Measurements from ENCODE around the gene AKAP13.

DNA sequence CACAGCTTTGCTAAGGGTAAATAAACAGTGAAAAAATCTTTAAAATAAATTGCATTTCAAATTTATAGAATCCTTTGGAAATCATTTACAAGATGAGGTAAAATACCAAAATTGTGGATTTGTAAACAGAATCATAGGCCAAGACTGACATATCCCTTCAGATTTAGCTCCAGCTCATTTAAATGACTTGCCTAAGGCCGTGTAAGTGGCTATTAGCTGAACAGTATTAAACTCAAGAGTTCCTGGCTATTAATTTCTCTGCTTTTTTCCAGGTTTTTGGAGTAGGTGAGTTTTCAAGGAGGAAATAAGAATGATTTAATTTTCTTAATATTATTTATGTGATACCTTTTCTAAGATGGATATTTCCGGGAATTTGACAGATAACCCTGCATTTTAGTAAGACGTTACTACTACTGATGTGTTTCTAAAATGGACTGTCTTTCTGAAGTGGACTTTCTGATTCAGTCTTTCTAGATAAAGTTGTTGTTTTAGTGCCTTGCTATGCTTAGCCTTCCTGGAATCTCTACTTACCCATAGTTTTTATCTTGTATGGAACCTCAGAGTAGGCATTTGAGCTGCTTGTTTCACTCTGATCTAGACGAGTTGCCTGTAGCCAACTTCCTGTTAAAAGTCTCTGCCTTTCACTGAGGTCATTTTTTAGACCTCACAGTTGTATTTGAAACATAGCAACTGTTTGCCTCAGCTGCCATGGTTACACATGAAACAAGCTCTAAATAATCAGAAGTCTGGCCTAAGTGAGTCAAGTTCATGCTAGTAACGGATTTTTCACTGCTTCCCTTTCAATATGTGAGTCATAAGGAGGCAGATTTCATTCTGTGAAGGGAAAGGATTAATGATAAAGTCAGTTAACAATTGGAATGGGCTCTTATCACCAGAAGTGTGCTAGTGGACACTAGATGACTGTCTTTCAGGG lies 287.4 kb downstream of the AKAP13 start:
- TF ChIP-seq TAF1 (IDR thresholded peaks at IDR 0.05; ENCODE audit: low read depth) (no peak), EP300 (IDR thresholded peaks at IDR 0.05; ENCODE audit: borderline replicate concordance) (no peak), YY1 (IDR thresholded peaks at IDR 0.05; ENCODE audit: low read depth) (no peak), RAD21 (IDR thresholded peaks at IDR 0.05; ENCODE audit: low read depth) (no peak), CREB1 (IDR thresholded peaks at IDR 0.05; ENCODE audit: low read depth) (no peak), MAX (IDR thresholded peaks at IDR 0.05) (no peak), EGR1 (IDR thresholded peaks at IDR 0.05) (no peak), TEAD4 (IDR thresholded peaks at IDR 0.05) (no peak), NFIC (IDR thresholded peaks at IDR 0.05) (no peak), ZBTB7A (IDR thresholded peaks at IDR 0.05; ENCODE audit: low read depth) (no peak), TCF12 (IDR thresholded peaks at IDR 0.05; ENCODE audit: low read depth) (no peak), CEBPB (IDR thresholded peaks at IDR 0.05) (no peak)
- TF ChIP-seq, protein P1, sequence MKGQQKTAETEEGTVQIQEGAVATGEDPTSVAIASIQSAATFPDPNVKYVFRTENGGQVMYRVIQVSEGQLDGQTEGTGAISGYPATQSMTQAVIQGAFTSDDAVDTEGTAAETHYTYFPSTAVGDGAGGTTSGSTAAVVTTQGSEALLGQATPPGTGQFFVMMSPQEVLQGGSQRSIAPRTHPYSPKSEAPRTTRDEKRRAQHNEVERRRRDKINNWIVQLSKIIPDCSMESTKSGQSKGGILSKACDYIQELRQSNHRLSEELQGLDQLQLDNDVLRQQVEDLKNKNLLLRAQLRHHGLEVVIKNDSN (IDR thresholded peaks at IDR 0.05), result no peak
- TF ChIP-seq, protein P2, sequence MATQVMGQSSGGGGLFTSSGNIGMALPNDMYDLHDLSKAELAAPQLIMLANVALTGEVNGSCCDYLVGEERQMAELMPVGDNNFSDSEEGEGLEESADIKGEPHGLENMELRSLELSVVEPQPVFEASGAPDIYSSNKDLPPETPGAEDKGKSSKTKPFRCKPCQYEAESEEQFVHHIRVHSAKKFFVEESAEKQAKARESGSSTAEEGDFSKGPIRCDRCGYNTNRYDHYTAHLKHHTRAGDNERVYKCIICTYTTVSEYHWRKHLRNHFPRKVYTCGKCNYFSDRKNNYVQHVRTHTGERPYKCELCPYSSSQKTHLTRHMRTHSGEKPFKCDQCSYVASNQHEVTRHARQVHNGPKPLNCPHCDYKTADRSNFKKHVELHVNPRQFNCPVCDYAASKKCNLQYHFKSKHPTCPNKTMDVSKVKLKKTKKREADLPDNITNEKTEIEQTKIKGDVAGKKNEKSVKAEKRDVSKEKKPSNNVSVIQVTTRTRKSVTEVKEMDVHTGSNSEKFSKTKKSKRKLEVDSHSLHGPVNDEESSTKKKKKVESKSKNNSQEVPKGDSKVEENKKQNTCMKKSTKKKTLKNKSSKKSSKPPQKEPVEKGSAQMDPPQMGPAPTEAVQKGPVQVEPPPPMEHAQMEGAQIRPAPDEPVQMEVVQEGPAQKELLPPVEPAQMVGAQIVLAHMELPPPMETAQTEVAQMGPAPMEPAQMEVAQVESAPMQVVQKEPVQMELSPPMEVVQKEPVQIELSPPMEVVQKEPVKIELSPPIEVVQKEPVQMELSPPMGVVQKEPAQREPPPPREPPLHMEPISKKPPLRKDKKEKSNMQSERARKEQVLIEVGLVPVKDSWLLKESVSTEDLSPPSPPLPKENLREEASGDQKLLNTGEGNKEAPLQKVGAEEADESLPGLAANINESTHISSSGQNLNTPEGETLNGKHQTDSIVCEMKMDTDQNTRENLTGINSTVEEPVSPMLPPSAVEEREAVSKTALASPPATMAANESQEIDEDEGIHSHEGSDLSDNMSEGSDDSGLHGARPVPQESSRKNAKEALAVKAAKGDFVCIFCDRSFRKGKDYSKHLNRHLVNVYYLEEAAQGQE (IDR thresholded peaks at IDR 0.05; ENCODE audit: low read depth), result no peak
